K562 treated with DMSO at 1 percent for 4 hours (cell line): ENCODE results near the gene KANSL2. TPM values are rescaled to one million over a fixed set of nuclear protein-coding genes. Genes with fewer than 3 reads are reported as not detected.

Source experiments
- total RNA-seq: library from RNA; unstranded; fragments of 300-600 nt; gene quantifications from 2 replicates; pipeline ENCODE4 v1.2.3, GENCODE V29; 2022; ENCODE audit not compliant: insufficient read depth

The KANSL2 gene, protein sequence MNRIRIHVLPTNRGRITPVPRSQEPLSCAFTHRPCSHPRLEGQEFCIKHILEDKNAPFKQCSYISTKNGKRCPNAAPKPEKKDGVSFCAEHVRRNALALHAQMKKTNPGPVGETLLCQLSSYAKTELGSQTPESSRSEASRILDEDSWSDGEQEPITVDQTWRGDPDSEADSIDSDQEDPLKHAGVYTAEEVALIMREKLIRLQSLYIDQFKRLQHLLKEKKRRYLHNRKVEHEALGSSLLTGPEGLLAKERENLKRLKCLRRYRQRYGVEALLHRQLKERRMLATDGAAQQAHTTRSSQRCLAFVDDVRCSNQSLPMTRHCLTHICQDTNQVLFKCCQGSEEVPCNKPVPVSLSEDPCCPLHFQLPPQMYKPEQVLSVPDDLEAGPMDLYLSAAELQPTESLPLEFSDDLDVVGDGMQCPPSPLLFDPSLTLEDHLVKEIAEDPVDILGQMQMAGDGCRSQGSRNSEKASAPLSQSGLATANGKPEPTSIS
- total RNA-seq = 25.6 and 33.3 TPM in 2 replicates

DNA sequence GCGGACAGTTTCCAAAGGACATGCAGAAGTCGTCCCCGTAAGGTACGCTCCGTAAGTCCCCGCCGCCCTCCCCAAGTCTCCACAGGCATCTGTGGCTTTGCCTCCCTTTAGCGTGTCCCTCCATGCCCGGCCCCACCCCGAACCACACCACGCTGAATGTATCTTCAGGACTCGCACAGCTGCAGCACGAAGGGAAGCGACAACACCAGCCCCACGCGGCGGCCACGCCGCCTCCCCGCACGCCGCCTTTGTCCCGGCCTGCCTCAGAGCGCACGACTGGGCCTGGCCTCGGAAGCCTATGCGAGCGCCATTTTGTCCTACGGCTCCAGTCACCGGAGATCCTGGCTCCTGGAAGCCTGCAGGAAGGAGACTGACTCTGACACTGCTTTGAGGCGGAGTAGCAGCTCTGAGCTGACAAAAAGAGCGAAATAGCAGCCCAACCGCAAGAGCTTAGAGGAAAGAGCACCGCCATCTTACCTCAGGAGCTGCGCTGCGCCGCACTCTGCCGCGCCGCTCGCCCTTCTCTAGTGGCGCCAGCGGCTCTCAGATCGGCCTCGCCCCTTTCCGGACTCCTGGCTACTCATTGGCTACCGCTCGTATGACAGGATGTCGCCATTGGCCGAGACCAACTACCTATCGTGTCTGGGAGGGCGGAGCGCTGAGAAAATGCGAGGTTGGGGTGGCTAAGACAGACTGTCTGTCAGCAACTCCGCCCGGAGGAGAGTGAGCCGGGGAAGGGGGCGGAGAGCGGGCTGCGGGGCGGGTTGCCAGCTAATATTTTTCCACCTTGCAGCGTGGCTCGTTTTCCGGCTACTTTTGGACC, at the start of gene KANSL2:
Gene KANSL2, minus strand, starts transcription at position 529 of the 823 bp plus-strand sequence. CDS start 606 bp downstream, outside the sequence.

GRCh38 chr12:48716493-48717251, 34.6 kb upstream of the KANSL2 start, which contains the start of gene CCNT1:
Gene CCNT1, minus strand, starts transcription at chr12:48716707. Its CDS starts 32 bp downstream, at chr12:48716675.

Other genes starting within 250 kb of the KANSL2 start
- not detected in 2 replicates for gene ANP32D, start 209.7 kb downstream of the KANSL2 start, total RNA-seq
- not detected in 2 replicates for gene C12orf54, start 199.7 kb downstream of the KANSL2 start, total RNA-seq
- not detected in 2 replicates for gene OR8S1, start 156.6 kb downstream of the KANSL2 start, total RNA-seq
- gene LALBA, start 112.2 kb downstream of the KANSL2 start, total RNA-seq = 1.5 TPM in 1 of 2 replicates, not detected in the other
- gene CCNT1, start 34.5 kb upstream of the KANSL2 start, total RNA-seq = 13.2 and 19.5 TPM in 2 replicates
- gene ADCY6, start 106.9 kb upstream of the KANSL2 start, total RNA-seq = 0.46 and 0.79 TPM in 2 replicates
- gene CACNB3, start 136.3 kb upstream of the KANSL2 start, total RNA-seq = 1.4 and 2.4 TPM in 2 replicates
- gene DDX23, start 169.9 kb upstream of the KANSL2 start, total RNA-seq = 61.7 and 73.8 TPM in 2 replicates
- gene RND1, start 183.6 kb upstream of the KANSL2 start, total RNA-seq = 1.8 and 1.9 TPM in 2 replicates
- gene FKBP11, start 243.3 kb upstream of the KANSL2 start, total RNA-seq = 4.6 and 8.3 TPM in 2 replicates